ENCODE measurements around the gene ATCAY.

DNA sequence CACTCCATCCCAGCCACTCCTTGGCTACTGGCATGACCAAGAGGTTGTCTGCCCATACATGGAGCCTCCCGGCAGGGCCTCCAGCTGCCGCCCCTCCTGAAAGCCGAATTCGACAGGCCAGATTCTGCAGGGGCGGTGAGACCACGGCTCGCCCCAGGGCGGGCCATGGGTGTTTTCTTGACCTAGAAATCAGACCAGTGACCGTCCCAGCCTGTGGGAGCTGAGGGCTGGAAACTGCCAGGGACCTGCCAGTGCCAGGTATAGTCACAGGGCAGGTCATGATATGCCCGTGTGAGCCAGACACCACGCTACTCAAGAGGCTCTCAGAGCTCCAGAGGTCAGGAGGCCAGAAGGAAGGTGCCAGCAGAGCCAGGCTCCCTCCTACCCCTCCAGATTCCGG is 73.6 kb downstream of the ATCAY start:
- TF ChIP-seq, protein P1, sequence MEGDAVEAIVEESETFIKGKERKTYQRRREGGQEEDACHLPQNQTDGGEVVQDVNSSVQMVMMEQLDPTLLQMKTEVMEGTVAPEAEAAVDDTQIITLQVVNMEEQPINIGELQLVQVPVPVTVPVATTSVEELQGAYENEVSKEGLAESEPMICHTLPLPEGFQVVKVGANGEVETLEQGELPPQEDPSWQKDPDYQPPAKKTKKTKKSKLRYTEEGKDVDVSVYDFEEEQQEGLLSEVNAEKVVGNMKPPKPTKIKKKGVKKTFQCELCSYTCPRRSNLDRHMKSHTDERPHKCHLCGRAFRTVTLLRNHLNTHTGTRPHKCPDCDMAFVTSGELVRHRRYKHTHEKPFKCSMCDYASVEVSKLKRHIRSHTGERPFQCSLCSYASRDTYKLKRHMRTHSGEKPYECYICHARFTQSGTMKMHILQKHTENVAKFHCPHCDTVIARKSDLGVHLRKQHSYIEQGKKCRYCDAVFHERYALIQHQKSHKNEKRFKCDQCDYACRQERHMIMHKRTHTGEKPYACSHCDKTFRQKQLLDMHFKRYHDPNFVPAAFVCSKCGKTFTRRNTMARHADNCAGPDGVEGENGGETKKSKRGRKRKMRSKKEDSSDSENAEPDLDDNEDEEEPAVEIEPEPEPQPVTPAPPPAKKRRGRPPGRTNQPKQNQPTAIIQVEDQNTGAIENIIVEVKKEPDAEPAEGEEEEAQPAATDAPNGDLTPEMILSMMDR (conservative IDR thresholded peaks at IDR 0.05; ENCODE audit: low read length), result no peak
- TF ChIP-seq EZH2phosphoT487 (IDR thresholded peaks at IDR 0.05; ENCODE audit: borderline replicate concordance, low read depth, low read length), result no peak

All from OCI-LY7 (cell line).